Activated CD4-positive, alpha-beta memory T cell treated with anti-CD3 and anti-CD28 coated beads, Interleukin-2, amount 10 ng/mL, durations not matched to agents 7 days and 5 days (primary cell): ENCODE results near the gene HEATR9. TPM values are rescaled to one million over a fixed set of nuclear protein-coding genes. Genes with fewer than 3 reads are reported as not detected.

ENCODE experiments used
- CTCF ChIA-PET: fragments of 350-600 bp; sonication (Branson Sonifier 250); formaldehyde crosslinking; loops from one replicate; lab custom pipeline; 2021; ENCODE audit warnings: antibody characterized with exemption, inconsistent platforms; lab: Charles Lee
- POLR2A ChIA-PET: fragments of 350-600 bp; sonication (Branson Sonifier 250); formaldehyde crosslinking; loops from one replicate; lab custom pipeline; 2021; ENCODE audit warnings: antibody characterized with exemption; lab: Charles Lee
- DNase-seq: peaks from one replicate; pipeline ENCODE4 v3.0.0-alpha.2; 2020
- H3K27ac Mint-ChIP-seq: one replicate; pipeline ENCODE4 v1.8.0; 2021; ENCODE audit warnings: mild to moderate bottlenecking, mixed read lengths
- H3K27me3 Mint-ChIP-seq: one replicate; pipeline ENCODE4 v1.8.0; 2021; ENCODE audit warnings: mixed read lengths
- H3K36me3 Mint-ChIP-seq: one replicate; pipeline ENCODE4 v1.8.0; 2021; ENCODE audit warnings: low read depth, mixed read lengths
- H3K4me1 Mint-ChIP-seq: one replicate; pipeline ENCODE4 v1.8.0; 2021; ENCODE audit warnings: mixed read lengths
- H3K4me3 Mint-ChIP-seq: one replicate; pipeline ENCODE4 v1.8.0; 2021; ENCODE audit warnings: mild to moderate bottlenecking, mixed read lengths
- H3K9me3 Mint-ChIP-seq: one replicate; pipeline ENCODE4 v1.8.0; 2021; ENCODE audit warnings: mixed read lengths
- total RNA-seq, 2 experiments: library from RNA; stranded (reverse); gene quantifications; one replicate each; pipeline ENCODE4 v1.2.3, GENCODE V29; 2021

HEATR9 gene, protein sequence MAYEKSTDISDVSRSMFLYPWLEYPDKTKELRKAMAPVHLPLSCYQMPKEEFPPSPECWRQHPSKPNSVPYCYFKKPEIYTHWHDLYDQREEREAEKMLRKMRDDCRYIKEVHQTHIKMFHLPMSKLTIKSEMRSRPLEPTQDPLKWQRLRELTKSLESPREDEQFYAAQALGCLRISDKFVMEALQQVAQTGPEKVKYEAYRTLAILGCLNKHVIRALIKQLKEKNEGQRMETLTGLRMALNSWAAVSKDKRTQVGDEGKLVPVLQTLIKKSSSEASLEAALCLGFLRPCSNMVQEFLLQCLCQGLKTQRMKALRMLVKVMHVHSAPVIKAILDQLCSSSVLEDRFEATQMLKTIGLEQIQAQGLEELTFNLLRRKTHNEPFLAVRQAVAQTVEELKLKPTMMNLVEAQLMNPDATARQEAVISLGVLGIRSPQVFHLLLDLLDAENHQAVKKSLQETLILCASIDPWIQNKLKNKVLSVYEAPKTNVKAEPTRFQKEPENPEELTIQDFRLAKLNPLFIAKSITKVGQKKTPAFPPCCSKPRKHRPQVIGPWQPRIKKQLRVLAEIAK
- total RNA-seq, result 1 to 10 TPM; 2.3 to 3.1 TPM

DNA sequence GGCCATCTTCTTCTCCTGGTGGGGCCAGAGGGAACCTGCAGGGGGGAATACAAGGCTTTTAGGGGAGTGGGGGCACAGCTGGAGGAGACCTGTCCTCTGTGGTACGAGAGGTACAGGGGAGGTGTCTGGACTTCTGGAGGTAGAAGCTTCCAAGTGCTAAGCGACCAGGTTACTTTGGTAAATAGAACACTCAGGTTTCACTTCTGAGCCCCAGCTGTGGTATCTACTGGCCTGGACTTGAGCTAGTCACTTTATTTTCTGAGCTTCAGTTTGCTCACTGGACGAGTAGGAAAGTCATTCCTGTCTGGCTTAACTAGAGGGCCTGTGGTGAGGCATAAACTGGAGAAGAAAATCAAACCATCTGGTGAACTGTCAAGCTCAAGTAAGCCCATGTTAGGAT, at the start of gene HEATR9:
TSS of gene HEATR9 (minus strand) at position 155 of the 400 bp plus-strand sequence. CDS start at position 6, 149 bp downstream.
- Mint-ChIP-seq H3K27me3 (no peaks in the 10 kb centered on the region), H3K4me1 (peaks cover 49% of the 10 kb centered on the region), H3K27ac (no peak within 1 kb of the TSS), H3K36me3 (peaks cover 47% of the 10 kb centered on the region), H3K4me3 (no peak within 1 kb of the TSS), H3K9me3 (no peaks in the 10 kb centered on the region)
- DNase-seq, result no peak
- ChIA-PET CTCF (no interaction called here), POLR2A (interaction anchor here (2.3 kb wide), 1 partner anchor 11 kb away, joined by 10 read pairs; the partner anchor contains the start of gene CCL5)

DNA sequence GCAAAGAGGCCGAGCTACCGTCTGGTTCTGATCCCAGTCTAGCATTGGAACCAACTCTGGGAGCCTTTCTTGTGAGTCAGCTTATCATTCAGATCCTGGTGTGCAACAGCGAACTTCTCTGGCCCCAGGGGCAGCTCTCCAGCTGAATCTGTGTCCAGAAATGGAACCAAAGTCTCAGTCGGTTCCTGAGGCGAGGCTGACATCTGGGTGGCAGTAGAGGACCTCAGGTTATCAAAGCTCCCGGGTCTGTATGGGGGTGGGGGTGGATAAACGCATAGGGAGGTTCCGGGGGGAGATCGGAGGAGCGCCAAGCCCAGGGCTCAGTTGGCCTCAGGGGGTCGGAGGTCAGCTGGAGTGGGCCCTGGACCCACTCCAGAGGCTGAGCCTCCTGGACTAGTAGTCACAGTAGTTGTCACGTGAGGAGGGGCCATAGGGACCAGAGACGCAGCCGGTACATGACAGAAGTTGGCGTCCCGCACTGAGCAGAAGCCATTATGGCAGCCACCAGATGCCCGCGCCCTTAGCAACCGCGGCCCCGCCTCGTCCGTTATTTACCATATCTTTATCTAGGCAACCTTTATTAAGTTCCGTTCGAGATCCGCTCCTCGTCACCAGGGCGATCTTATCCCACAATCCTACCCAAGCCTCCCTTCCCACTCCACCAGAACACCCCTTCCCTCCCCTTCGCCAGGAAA, 49.0 kb upstream of the HEATR9 start:
- H3K27ac Mint-ChIP-seq, result no peak overlapping the region
- no peaks in the 10 kb centered on the region for H3K27me3 Mint-ChIP-seq
- H3K4me3 Mint-ChIP-seq, result no peak overlapping the region
- DNase-seq, result no peak
- ChIA-PET CTCF (no interaction called here), POLR2A (interaction anchor here (0.6 to 2.2 kb wide), 3 partner anchors 9 to 14 kb away, joined by 3 to 7 read pairs (median 5); partner anchors contain the start of gene RDM1)
- H3K36me3 Mint-ChIP-seq, result peaks cover 61% of the 10 kb centered on the region
- H3K9me3 Mint-ChIP-seq, result peaks cover 2% of the 10 kb centered on the region
- H3K4me1 Mint-ChIP-seq, result peaks cover 44% of the 10 kb centered on the region

DNA sequence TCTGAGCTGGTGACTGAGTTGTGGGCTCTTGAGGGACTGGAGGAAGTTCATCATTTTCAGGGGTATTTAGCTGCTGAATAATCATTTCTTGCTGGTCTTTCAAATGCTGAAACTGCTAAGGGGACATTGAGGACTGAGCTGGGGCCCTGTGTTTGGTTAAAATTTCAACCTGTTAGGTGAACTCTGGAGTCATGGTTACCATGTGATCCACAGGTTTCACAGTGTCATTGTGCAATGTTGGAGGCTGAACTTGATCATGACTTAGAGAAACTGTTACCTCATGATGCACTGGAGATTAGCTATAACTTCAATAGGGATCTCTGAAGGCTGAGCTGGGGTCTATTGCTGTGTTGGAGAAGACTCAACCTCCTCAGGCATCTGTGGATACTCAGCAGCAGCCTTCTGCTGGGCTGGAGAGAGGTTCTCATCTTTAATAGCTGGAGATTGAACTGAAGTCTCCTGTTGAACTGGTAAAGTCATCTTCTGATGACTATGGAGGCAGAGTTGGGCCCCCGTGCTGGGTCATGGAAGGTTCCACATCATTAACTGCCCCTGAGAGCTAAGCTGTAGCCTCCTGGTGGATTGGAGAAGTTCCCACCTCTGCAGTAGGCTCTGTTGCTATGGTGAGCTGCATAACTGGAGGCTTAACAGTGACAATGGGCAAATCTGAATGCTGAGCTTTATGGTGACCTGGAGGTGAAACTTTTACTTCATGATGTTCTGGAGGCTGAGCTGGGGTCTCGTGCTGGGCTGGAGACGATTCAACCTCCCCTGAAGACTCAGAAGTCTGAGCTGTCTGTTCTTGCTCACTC, 46.7 kb upstream of the HEATR9 start:
- H3K36me3 Mint-ChIP-seq, result peaks cover 52% of the 10 kb centered on the region
- peaks cover 2% of the 10 kb centered on the region for H3K9me3 Mint-ChIP-seq
- ChIA-PET CTCF (interaction anchor here (1.6 kb wide), 1 partner anchor 14 kb away, joined by 4 read pairs; no protein-coding TSS in a partner anchor), POLR2A (interaction anchor here (1.2 to 2.2 kb wide), 10 partner anchors 13 to 39 kb away, joined by 3 to 7 read pairs (median 4); partner anchors contain the start of genes CCL5 and RDM1)
- peaks cover 31% of the 10 kb centered on the region for H3K4me1 Mint-ChIP-seq
- no peak overlapping the region for H3K27ac Mint-ChIP-seq
- DNase-seq, result no peak
- H3K27me3 Mint-ChIP-seq, result no peaks in the 10 kb centered on the region
- no peak overlapping the region for H3K4me3 Mint-ChIP-seq

- no peak for DNase-seq
- POLR2A ChIA-PET, result interaction anchor here (1.2 to 2.1 kb wide), 4 partner anchors 12 to 25 kb away, joined by 3 to 5 read pairs (median 4); no protein-coding TSS in a partner anchor
- Mint-ChIP-seq H3K4me3 (no peak overlapping the region), H3K27ac (no peak overlapping the region), H3K4me1 (peaks cover 22% of the 10 kb centered on the region), H3K36me3 (peaks cover 43% of the 10 kb centered on the region), H3K27me3 (no peaks in the 10 kb centered on the region), H3K9me3 (peaks cover 2% of the 10 kb centered on the region)
- CTCF ChIA-PET, result interaction anchor here (1.6 kb wide), 1 partner anchor 13 kb away, joined by 4 read pairs; no protein-coding TSS in a partner anchor
These were observed 45.7 kb upstream of the HEATR9 start for GRCh38 chr17:35914354-35914753.

DNA sequence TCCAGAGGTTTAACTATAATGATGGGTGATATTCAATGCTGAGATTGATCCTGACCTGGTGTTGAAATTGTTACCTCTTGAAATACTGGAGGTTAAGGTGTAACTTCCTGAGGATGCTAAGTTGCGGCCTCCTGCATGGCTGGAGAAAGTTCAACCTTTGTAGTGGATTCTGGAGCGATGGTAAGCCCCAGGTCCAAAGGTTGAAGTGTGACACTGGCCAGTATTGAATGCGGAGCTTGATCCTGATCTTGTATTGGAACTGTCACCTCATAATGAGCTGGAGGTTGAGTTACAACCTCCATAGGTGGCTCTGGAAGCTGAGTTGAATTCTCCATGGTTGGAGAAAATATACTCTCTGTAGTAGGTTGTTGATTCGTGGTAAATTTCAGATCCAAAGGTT, 44.9 kb upstream of the HEATR9 start:
- DNase-seq, result no peak
- Mint-ChIP-seq H3K36me3 (peaks cover 42% of the 10 kb centered on the region), H3K4me3 (no peak overlapping the region), H3K27me3 (no peaks in the 10 kb centered on the region), H3K4me1 (peaks cover 20% of the 10 kb centered on the region), H3K27ac (no peak overlapping the region), H3K9me3 (peaks cover 2% of the 10 kb centered on the region)
- ChIA-PET CTCF (interaction anchor here (1.1 to 1.6 kb wide), 2 partner anchors 13 to 149 kb away, joined by 3 to 4 read pairs; no protein-coding TSS in a partner anchor), POLR2A (interaction anchor here (1.3 to 2.1 kb wide), 2 partner anchors 15 to 25 kb away, joined by 4 to 5 read pairs; no protein-coding TSS in a partner anchor)

DNA sequence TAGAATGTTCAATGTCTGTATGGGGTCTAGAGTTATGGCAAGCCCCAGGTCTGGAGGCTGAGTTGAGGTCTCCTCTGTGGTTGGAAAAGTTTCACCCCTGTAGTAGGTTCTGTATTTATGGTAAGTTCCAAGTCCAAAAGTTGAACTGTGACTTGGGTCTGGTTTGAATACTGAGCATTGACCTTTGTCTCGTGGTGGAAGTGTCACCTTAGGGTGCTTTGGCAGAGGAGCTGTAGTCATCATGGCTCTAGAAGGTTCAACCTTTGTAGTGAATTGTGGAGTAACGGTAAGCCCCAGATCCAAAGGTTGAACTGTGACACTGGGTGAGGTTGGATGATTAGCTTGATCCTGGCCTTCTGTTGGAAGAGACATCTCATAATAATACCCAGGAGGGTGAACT, 44.3 kb upstream of the HEATR9 start:
- Mint-ChIP-seq H3K4me1 (peaks cover 15% of the 10 kb centered on the region), H3K36me3 (peaks cover 39% of the 10 kb centered on the region), H3K9me3 (no peaks in the 10 kb centered on the region), H3K4me3 (no peak overlapping the region), H3K27me3 (no peaks in the 10 kb centered on the region), H3K27ac (no peak overlapping the region)
- POLR2A ChIA-PET, result no interaction called here
- no peak for DNase-seq
- CTCF ChIA-PET, result interaction anchor here (1.1 kb wide), 1 partner anchor 148 kb away, joined by 3 read pairs; no protein-coding TSS in a partner anchor

DNA sequence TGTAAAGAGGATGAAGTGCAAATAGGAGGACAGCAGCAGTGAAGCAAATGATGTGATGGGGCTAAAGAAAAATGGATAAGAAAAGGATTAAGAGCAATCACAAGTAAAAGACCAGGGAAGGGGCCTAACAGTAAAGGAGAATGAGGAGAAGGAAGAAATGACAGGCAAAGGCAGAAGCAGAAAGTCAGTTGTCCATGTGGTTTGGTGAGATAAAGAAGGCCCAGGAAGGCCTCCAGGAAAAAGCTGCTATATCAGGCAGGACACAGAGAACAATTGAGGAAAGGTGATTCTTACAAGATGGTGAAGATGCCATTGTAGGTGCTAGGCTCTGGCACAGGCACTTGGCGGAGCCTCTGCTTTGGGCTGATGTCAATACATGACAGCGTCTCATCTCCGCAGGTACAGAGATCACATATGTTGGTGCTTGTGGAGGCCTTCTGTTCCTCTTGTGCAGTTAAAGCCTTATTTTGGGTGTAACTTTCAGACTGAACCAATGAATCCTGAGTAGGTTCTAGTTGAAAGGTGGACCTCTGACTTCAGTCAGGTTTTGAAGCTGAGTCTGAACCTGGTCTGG, 43.7 kb upstream of the HEATR9 start:
- Mint-ChIP-seq H3K27me3 (no peaks in the 10 kb centered on the region), H3K4me3 (no peak overlapping the region), H3K36me3 (peaks cover 34% of the 10 kb centered on the region), H3K4me1 (peaks cover 15% of the 10 kb centered on the region), H3K9me3 (no peaks in the 10 kb centered on the region), H3K27ac (no peak overlapping the region)
- POLR2A ChIA-PET, result no interaction called here
- DNase-seq, result no peak
- CTCF ChIA-PET, result interaction anchor here (1.1 kb wide), 1 partner anchor 148 kb away, joined by 3 read pairs; no protein-coding TSS in a partner anchor

DNA sequence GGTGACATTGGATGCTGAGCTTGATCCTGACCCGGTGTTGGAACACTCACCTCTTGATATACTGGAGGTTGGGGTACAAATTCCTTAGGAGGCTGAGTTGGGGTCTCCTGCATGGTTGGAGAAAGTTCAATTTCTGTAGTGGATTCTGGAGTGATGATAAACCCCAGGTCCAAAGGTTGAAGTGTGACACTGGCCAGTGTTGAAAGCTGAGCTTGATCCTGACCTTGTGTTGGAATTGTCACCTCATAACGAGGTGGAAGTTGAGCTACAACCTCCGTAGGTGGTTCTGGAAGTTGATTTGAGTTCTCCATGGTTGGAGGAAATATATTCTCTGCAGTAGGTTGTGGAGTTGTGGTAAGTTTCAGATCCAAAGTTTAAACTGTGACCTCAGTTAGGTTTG, 40.7 kb upstream of the HEATR9 start:
- Mint-ChIP-seq H3K27ac (no peak overlapping the region), H3K9me3 (no peaks in the 10 kb centered on the region), H3K27me3 (no peaks in the 10 kb centered on the region), H3K4me1 (peaks cover 11% of the 10 kb centered on the region), H3K4me3 (no peak overlapping the region), H3K36me3 (peaks cover 18% of the 10 kb centered on the region)
- ChIA-PET POLR2A (interaction anchor here (0.9 to 1.6 kb wide), 3 partner anchors 8 to 60 kb away, joined by 3 read pairs; no protein-coding TSS in a partner anchor), CTCF (interaction anchor here (0.6 kb wide), 1 partner anchor 67 kb away, joined by 3 read pairs; no protein-coding TSS in a partner anchor)
- no peak for DNase-seq

DNA sequence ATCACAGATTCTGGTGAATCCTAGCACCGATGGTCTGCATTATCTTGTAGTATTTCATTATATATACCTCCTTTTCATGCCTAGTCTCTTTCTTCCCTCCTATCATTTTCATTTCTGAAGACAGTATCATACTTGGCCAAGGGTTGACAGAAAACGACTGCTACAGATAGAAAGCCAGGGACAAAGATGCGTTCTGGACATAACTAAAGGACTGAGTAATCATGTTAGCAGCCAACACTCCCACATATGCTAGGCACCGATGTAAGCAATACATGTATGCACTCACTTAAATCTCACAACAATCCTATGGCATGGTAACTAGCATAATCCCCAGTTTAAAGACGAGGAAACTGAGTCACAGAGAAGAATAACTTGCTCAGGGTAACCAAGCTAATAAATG, 39.0 kb upstream of the HEATR9 start:
- Mint-ChIP-seq H3K4me1 (peaks cover 5% of the 10 kb centered on the region), H3K27me3 (no peaks in the 10 kb centered on the region), H3K27ac (no peak overlapping the region), H3K4me3 (no peak overlapping the region), H3K9me3 (no peaks in the 10 kb centered on the region), H3K36me3 (peaks cover 13% of the 10 kb centered on the region)
- POLR2A ChIA-PET, result no interaction called here
- CTCF ChIA-PET, result interaction anchor here (1.0 to 1.1 kb wide), 2 partner anchors 58 to 143 kb away, joined by 3 to 4 read pairs; no protein-coding TSS in a partner anchor
- no peak for DNase-seq

DNA sequence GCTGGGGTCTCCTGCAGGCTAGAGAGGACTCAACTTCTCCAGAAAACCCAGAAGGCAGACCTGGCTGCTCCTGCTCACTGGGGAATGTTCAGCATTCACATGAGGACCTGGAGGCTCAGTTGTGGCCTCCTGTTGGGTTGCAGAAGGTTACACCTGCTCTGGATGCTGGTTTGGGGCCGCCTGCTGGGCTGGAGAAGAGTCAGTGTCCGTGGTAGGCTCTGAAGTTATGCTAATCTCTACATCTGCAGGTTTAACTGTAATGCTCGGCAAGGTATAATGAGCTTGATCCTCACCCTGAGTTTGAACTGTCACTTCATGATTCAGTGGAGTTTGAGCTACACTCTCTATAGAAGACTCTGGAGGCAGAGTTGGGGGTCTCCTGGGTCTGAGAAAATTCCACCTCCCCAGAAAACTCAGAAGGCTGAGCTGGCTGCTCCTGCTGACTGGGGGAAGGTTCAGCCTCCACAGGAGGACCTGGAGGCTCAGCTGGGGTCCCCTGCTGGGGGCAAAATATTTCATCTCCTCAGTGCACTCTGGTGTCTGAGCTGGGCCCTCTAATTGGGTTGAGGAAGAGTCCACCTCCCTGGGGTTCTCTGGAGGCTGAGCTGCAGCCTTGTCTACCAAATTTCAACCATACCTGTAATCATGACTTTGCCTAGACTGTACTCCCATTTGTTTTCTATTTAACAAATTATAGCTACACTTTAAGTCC, 38.4 kb upstream of the HEATR9 start:
- H3K27me3 Mint-ChIP-seq, result no peaks in the 10 kb centered on the region
- H3K4me3 Mint-ChIP-seq, result no peak overlapping the region
- peaks cover 7% of the 10 kb centered on the region for H3K4me1 Mint-ChIP-seq
- DNase-seq, result no peak
- CTCF ChIA-PET, result interaction anchor here (0.6 to 1.6 kb wide), 4 partner anchors 11 to 300 kb away, joined by 3 to 4 read pairs (median 4); no protein-coding TSS in a partner anchor
- POLR2A ChIA-PET, result interaction anchor here (1.0 to 1.6 kb wide), 2 partner anchors 11 to 13 kb away, joined by 3 to 4 read pairs; no protein-coding TSS in a partner anchor
- H3K36me3 Mint-ChIP-seq, result peaks cover 11% of the 10 kb centered on the region
- no peak overlapping the region for H3K27ac Mint-ChIP-seq
- H3K9me3 Mint-ChIP-seq, result no peaks in the 10 kb centered on the region
